ENCODE data around the gene PIGC.

DNA sequence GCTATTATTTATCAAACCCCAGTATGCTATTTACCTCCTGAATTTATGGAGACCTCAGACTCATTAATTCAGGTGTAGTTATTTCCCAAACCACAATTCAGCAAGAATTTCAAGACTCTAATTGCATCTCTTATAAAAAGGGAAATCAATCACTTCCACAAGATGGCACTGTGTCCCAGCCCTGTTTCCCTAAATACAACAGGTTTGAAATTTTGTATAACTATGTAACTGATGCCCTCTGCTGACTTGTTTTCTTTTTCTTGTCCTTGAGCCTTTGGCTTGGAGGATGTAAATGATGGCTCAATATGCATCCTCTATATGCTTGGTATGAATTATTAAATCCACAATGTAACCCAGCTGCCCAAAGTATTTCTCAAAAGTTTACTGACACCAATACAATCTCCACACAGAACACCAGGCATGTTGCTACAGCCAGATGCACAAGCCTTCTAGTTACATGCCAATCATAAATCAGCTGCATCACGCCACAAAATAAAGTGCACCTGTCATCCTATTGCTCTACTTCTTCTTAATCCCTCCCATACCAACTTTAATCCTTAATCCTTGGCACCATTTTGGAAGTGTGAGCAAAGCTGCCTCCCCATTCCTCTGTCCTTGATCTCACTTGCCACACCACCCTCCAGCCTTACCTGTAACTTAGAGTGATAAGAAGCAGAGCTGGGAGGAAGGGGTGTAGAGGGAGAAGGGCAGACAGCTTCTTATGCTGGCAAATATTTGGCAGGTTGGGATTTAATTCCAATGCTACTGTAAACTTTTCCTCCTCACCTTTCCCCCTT is 14.3 kb downstream of the PIGC start:
- TF ChIP-seq, protein P1, sequence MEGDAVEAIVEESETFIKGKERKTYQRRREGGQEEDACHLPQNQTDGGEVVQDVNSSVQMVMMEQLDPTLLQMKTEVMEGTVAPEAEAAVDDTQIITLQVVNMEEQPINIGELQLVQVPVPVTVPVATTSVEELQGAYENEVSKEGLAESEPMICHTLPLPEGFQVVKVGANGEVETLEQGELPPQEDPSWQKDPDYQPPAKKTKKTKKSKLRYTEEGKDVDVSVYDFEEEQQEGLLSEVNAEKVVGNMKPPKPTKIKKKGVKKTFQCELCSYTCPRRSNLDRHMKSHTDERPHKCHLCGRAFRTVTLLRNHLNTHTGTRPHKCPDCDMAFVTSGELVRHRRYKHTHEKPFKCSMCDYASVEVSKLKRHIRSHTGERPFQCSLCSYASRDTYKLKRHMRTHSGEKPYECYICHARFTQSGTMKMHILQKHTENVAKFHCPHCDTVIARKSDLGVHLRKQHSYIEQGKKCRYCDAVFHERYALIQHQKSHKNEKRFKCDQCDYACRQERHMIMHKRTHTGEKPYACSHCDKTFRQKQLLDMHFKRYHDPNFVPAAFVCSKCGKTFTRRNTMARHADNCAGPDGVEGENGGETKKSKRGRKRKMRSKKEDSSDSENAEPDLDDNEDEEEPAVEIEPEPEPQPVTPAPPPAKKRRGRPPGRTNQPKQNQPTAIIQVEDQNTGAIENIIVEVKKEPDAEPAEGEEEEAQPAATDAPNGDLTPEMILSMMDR (IDR thresholded peaks at IDR 0.05) = peak; percentile 15 to 71 (median 52)
- no peak for TF ChIP-seq POLR2A (IDR thresholded peaks at IDR 0.05)

Measured in thyroid gland (tissue), 4 donors.